Measurements from ENCODE around the gene TMEM217.
"Not testable (repeated sequence)": the region's sequence is repeated elsewhere in the genome, so short reads cannot be mapped to it uniquely, and the experiment has no call there.

Gene TMEM217

DNA sequence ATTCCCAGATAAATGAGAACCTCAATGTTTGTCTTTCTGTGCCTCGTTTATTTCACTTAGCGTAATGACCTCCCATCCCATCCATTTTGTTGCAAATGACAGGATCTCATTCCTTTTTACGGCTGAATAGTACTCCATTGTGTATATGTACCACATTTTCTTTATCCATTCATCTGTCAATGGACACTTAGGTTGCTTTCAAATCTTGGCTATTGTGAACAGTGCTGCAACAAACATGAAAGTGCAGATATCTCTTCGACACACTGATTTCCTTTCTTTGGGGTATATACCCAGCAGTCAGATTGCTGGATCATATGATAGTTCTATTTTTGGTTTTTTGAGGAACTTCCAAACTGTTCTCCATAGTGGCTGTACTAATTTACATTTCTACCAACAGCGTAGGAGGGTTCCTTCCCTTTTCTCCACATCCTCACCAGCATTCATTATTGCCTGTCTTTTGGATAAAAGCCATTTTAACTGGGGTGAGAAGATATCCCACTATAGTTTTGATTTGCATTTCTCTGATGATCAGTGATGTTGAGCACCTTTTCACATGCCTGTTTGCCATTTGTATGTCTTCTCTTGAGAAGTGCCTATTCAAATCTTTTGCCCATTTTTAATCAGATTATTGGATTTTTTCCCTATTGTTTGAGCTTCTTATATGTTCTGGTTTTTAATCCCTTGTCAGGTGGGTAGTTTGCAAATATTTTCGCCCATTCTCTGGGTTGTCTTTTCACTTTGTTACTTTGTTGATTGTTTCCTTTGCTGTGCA is 71.8 kb downstream of the TMEM217 start:
- not testable (repeated sequence) for DNase-seq (ENCODE audit: low read depth)

DNA sequence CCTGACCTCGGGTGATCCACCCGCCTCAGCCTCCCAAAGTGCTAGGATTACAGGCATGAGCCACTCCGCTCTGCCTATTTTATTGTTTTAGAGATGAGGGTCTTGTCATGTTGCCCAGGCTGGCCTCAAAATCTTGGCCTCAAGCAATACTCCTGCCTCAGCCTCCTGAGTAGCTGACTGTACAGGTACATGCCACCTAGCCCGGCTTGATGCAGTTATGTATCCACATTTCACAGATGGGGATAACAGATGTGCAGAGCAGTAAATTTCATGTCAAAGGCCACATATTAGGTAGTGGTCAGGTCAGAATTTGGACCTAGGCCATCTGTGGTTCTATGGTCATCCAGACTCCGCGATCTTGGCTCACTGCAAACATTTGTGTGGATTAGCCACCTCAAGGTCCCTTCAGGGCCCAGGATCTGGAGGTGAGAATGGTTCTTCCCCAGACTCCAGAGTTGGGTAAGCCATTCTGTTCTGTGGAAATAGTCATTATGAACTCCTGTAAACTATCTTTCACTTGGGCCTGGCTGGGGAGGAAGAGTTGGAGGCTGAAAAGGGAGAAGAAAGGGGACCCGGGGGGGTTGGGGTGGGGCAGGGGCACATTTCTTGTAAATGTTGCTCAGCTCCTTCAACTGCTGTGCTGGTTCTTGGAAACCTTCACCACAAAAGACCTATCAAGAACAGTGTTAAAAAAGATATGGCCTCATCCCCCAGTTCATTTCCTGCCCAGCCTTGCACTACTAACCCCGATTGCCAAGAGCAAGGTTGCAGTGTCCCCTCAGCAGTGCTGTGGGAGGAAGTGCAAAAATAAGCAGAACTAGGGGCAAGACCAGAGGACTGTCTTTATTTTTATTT is 75.0 kb downstream of the TMEM217 start:
- DNase-seq (ENCODE audit: low read depth) = peak; percentile 45

DNA sequence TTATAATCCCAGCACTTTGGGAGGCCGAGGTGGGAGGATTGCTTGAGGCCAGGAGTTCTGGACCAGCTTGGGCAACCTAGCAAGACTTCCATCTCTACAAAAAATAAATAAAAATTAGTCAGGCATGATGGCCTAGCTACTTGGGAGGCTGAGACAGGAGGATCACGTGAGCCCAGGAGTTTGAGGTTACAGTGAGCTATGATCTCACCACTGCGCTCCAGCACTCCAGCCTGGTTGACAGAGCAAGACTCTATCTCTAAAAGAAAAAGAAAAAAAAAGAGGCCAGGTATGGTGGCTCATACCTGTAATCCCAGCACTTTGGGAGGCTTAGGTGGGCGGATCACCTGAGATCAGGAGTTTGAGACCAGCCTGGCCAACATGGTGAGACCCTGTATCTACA is 77.3 kb downstream of the TMEM217 start:
- not testable (repeated sequence) for DNase-seq (ENCODE audit: low read depth)

DNA sequence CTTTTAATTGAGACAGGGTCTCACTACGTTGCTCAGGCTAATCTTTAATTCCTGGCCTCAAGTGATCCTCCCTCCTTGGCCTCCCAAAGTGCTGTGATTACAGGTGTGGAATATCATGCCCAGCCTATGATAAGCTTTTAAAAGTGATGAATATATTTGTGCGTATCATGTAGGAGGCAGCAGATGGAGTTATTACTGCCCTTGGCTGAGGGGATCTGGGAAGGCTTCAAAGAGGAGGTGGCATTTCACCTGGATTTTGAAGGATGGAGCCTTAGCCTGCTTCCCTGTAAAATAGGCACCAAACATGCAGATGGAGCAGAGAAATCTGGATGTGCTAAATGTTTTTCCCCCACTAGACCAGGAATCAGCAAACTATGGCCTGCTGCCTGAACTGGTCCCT is 77.9 kb downstream of the TMEM217 start:
- no peak for DNase-seq (ENCODE audit: low read depth)

DNA sequence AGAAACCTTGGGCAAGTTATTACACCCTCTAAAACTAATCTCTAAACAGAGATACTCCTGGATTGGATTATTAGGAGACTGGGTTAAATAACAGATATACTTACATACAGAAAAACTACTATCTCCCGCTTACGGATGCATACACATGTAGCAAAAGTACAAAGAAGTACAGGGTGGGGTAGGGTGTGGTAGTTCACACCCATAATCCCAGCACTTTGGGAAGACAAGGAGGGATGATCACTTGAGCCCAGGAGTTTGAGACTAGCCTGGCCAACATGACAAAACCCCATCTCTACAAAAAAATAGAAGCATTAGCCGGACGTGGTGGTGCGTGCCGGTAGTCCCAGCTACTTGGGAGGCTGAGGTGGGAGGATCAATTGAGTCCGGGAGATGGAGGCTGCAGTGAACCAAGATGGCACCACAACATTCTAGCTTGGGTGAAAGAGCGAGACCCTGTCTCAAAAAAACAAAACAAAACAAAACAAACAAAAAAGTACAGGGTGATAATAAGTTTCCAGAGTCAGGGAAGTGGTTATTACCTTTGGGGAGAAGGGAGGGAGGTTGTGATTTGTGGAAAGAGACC is 79.9 kb downstream of the TMEM217 start:
- DNase-seq (ENCODE audit: low read depth) = no peak

DNA sequence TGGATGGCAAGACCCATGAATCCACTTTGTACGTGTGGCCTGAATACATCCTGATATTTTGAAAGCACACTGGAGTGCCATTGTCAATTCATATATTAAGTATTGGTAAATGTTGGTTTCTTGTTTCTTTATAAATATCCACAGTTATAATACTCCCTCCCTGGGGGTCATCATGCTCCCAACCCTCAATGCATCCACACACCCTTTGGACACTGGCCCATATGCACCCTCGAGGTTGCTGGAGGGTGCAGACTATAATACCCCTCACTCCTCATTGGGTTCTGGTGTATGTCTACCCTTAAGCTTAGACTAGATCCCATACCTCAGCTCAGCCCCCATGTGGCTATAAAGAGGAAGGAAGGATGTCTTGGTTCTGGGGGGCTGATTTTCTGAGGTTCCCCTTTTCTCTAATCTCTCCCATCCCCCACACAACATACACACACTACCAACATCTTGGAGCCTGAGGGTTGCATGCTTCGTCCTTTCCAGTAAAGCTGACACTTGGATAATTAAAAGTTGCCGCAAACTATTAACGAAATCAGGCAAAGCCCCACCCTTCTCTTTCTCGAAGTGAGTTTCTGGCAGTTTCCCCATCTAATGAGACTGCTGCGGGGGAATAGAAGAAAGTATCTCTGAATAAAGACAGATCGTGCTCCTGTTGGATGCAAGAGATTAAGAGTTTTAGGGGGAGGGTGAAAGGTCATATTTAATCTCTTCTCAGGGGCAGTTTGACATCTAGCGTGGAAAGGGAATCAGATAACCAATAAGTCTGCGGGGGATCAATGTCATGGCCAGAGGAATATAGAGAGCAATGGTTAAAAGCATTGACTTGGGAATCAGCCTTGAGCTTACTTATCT is 80.6 kb downstream of the TMEM217 start:
- DNase-seq (ENCODE audit: low read depth) = no peak

DNA sequence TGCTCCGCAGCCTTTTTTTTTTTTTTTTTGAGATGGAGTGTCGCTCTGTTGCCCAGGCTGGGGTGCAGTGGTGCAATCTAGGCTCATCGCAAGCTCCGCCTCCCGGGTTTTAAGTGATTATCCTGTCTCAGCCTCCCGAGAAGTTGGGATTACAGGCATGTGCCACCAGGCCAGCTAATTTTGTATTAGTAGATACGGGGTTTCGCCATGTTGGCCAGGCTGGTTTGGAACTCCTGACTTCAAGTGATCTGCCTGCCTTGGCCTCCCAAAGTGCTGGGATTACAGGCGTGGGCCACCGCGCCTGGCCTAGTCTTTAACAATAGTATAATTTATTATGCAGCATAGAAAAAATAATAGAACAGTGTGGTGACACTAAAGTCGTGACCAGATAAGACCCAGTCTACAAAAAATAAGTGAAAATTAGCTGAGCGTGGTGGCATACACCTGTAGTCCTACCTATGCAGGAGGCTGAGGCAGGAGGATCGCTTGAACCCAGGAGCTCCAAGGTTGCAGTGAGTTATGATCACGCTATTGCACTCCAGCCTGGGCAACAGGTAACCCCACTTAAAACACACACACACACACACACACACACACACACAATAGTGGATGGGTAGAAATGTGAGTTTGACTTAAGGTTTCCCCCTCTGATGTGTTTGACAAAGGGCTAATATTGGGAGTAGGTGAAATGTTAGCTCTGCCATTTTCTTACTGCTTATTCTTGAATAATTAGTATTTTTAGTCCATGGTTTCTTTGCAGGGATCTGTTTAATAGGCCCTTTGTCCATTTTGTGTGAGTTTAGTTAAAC is 81.5 kb downstream of the TMEM217 start:
- no peak for DNase-seq (ENCODE audit: low read depth)

DNA sequence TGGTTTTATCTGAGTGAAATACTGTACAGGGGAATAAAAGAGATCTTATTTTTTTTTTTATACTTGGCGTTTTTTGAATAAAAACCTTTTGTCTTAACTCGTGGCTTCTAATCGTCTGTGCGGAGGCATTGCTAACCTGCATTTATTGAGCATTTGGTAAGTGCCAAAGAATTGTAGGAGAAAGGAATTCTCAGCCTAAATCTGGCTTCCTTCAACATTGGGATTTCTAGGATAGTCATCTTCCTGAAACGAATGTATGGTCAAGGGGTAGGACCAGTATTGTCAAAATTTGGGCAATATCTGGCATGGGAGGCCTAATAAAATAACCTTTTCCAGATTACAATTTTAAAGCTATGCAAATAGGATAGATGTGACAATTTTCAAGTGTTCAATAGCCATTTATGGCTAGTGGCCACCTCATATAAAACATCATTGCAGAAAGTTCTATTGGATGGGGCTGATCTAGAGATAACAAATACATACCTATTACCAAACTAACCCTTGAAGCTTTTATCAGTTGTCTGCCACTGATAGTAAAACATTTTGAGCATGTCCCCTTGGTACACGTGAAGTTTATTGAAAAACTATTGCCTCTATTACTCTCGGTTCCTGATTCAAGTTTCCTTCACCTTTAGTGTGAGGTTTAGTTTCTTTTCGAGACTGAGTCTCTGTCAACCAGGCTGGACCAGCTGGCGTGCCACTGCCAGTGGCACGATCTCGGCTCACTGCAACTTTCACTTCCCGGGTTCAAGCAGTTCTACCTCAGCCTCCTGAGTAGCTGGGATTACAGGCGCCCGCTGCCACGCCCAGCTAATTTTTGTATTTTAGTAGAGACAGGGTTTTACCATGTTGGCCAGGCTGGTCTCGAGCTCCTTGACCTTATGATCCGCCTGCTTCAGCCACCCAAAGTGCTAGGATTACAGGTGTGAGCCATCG is 82.3 kb downstream of the TMEM217 start:
- no peak for DNase-seq (ENCODE audit: low read depth)

DNA sequence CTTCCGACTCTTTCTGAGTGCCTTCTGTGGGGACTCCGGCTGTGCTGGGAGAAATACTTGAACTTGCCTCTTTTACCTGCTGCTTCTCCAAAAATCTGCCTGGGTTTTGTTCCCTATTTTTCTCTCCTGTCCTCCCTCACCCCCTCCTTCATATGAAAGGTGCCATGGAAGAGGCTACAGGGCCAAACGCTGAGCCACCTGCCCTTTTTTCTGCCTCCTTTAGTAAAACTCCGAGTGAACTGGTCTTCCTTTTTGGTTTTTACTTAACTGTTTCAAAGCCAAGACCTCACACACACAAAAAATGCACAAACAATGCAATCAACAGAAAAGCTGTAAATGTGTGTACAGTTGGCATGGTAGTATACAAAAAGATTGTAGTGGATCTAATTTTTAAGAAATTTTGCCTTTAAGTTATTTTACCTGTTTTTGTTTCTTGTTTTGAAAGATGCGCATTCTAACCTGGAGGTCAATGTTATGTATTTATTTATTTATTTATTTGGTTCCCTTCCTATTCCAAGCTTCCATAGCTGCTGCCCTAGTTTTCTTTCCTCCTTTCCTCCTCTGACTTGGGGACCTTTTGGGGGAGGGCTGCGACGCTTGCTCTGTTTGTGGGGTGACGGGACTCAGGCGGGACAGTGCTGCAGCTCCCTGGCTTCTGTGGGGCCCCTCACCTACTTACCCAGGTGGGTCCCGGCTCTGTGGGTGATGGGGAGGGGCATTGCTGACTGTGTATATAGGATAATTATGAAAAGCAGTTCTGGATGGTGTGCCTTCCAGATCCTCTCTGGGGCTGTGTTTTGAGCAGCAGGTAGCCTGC is 83.2 kb downstream of the TMEM217 start:
- DNase-seq (ENCODE audit: low read depth) = no peak

DNA sequence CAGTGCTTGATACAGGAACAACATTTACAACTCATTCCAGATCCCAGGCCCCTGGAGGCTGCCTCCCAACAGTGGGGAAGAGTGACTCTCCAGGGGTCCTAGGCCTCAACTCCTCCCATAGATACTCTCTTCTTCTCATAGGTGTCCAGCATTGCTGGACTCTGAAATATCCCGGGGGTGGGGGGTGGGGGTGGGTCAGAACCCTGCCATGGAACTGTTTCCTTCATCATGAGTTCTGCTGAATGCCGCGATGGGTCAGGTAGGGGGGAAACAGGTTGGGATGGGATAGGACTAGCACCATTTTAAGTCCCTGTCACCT is 83.8 kb downstream of the TMEM217 start:
- no peak for DNase-seq (ENCODE audit: low read depth)

DNA sequence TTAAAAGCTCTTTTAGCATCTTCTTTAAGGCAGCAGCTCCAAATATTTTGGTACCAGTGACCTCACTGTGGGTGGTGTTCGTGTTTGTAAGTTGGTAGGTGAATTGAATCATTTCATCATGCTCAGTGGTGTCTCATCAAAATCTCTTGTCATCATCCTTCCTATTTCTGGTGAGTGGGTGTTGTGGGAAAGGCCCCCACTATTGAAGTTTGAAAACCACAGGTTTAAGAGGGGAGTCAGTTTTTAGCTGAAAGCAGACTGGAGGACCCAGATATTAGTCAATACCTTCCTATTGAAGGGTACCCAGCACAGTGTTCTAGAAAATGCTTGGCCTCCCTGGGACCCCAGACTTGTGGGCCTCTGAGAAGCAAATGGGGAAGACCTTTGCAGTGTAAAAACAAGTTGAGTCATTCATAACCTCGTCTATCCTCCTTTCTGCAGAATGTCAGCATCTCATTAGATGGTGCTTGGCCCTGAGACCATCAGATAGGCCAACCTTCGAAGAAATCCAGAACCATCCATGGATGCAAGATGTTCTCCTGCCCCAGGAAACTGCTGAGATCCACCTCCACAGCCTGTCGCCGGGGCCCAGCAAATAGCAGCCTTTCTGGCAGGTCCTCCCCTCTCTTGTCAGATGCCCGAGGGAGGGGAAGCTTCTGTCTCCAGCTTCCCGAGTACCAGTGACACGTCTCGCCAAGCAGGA is 84.3 kb downstream of the TMEM217 start:
- DNase-seq (ENCODE audit: low read depth) = no peak

DNA sequence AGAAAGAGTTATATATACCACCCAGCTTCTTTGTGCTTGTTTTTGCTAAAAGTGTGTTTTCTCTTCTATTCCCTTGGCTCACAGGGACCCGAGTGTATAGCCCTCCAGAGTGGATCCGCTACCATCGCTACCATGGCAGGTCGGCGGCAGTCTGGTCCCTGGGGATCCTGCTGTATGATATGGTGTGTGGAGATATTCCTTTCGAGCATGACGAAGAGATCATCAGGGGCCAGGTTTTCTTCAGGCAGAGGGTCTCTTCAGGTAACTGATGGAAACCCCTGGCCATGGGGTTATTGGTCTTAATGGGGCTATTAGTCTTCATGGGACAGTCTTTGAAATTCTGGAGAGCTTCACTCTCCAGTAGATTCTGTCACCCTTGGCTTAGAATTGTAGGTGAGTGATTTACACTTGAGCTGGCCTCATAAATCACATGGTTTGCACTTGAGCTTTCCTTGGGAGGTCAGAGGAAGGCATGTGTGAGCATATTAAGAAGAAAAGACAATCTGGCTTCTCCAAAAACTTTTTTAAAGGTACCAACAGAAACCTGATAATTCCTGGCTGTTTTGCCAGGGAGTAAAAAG is 84.9 kb downstream of the TMEM217 start:
- DNase-seq (ENCODE audit: low read depth) = no peak

DNA sequence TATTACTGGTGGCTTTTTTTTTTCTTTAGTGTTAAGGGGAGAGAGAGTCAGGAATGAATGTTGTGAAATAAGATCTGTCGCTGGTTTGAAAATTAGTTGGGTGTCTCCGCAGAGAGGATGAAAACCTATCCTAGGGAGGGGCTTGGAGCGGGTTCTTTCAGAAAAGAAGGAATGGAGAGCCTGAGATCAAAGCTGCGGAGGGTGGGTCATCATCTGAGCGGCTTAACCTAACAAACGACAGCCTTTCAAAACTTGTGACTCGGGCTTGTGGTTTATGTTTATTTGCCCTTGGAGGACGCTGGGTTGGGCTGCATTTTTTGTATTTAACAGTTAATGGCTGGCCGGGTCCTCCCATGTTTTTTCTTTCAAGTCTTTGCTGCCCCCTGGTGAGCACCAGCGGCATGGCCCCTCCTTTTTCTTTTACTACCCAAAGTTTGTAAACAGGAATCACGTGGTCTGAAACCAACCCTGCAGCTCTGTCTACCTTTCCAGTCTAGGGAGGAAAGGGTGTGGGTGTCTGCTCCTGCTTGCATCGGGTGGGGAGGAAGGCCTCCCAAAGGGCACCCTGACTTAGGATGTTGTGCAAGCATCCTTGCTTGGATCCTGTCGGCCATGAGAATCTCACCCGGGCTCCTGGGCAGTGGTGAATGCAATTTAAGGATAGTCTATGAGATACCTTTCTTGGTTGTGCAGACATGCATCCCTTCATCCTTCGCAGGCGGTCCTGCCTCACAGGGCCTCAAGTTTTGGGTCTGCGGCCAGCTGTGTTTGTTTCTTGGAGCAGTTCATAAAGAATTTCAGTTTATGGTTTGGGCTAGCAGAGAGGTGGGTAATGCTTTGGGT is 85.8 kb downstream of the TMEM217 start:
- DNase-seq (ENCODE audit: low read depth) = peak; percentile 83

DNA sequence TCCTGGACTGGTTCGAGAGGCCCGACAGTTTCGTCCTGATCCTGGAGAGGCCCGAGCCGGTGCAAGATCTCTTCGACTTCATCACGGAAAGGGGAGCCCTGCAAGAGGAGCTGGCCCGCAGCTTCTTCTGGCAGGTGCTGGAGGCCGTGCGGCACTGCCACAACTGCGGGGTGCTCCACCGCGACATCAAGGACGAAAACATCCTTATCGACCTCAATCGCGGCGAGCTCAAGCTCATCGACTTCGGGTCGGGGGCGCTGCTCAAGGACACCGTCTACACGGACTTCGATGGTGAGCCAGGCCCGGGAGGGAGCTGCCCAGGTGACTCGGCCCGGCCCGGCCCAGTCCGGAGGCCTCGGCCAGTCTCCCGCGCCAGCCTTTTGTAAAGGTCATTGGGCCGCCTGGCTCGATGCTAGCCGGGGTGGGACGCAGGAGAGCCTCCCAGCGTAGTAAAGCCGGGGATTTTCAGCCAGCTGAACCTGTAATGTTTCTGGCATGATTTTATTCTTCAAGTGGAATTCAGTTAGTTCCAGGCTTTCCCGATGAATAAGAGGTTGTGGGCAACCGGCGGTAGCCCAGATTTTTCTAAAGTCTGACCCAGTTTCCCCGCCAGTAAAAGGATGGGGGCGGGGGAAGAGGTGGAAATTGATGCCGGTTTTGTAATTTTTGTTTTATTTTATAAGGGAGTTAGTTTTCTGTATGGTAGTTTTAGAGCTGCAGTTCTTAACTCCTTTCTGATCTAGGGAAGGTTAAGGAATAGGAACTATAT is 86.6 kb downstream of the TMEM217 start:
- no peak for DNase-seq (ENCODE audit: low read depth)

DNA sequence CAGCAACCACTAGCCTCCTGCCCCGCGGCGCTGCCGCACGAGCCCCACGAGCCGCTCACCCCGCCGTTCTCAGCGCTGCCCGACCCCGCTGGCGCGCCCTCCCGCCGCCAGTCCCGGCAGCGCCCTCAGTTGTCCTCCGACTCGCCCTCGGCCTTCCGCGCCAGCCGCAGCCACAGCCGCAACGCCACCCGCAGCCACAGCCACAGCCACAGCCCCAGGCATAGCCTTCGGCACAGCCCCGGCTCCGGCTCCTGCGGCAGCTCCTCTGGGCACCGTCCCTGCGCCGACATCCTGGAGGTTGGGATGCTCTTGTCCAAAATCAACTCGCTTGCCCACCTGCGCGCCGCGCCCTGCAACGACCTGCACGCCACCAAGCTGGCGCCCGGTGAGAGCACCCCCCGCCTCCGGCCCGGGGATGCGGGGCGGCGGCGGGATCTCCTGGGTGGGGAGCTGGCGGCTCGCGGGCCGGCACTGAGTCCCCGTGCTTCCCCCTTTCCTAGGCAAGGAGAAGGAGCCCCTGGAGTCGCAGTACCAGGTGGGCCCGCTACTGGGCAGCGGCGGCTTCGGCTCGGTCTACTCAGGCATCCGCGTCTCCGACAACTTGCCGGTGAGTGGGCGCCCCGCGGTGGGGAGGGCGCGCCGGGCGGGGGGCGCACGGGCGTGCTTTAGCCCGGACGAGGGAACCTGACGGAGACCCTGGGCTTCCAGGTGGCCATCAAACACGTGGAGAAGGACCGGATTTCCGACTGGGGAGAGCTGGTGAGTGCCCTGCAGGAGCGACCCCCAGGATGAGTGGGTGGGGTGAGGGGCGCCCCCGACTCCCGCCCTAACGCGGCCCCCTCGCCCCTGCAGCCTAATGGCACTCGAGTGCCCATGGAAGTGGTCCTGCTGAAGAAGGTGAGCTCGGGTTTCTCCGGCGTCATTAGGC is 87.4 kb downstream of the TMEM217 start:
- DNase-seq (ENCODE audit: low read depth) = no peak
